SK-N-MC (cell line): ENCODE measurements around the gene CLECL1.

Experiments
- EZH2 ChIP-seq: fragments of 200-600 bp; sonication (generic); IDR thresholded peaks from one replicate; pipeline ENCODE4 v1.6.1; 2017; ENCODE audit warnings: antibody characterized with exemption
- POLR2AphosphoS5 ChIP-seq: IDR thresholded peaks from 2 replicates; pipeline ENCODE4 v1.6.1; 2012; ENCODE audit warnings: mild to moderate bottlenecking, low read depth, low read length, borderline replicate concordance

GRCh38 chr12:9740106-9740750, 7.3 kb upstream of the CLECL1 start:
- TF ChIP-seq EZH2 (no peak), POLR2AphosphoS5 (no peak)
